H1 (cell line): Measurements from ENCODE around the gene ZNF654. TPM values are rescaled to one million over a fixed set of nuclear protein-coding genes. Genes with fewer than 3 reads are reported as not detected.
"Not testable (repeated sequence)": the region's sequence is repeated elsewhere in the genome, so short reads cannot be mapped to it uniquely, and the experiment has no call there.

Experiments used
- CTCF ChIA-PET: fragments of 300-600 bp; sonication (Branson Sonifier 250); formaldehyde crosslinking; loops from one replicate; lab custom pipeline; 2021; ENCODE audit not compliant: partially characterized antibody; lab: Charles Lee
- POLR2A ChIA-PET: fragments of 300-600 bp; sonication (Branson Sonifier 250); formaldehyde crosslinking; loops from one replicate; lab custom pipeline; 2021; ENCODE audit warnings: inconsistent platforms; ENCODE audit not compliant: partially characterized antibody; lab: Charles Lee
- DNase-seq, 2 experiments: peaks; one replicate each; pipeline versions ENCODE4 v3.0.0 to v3.0.0-alpha.2; 2010 to 2022; ENCODE audit warnings: low spot score in 2 of 2, low read depth in 1 of 2, mixed read lengths in 1 of 2
- FAIRE-seq: peaks from 2 replicates; lab custom pipeline; 2011; peaks lifted over from hg19 to GRCh38; lab: Jason Lieb, UNC
- H2AFZ ChIP-seq: 2 replicates; pipeline ENCODE4 v1.8.1; 2012; ENCODE audit warnings: low read length, inconsistent platforms
- H2AK5ac ChIP-seq: 2 replicates; pipeline ENCODE4 v1.6.1; 2013; ENCODE audit warnings: low read depth, low read length
- H2BK120ac ChIP-seq: replicated peaks from 2 replicates; pipeline ENCODE3; 2013; ENCODE audit warnings: low read depth, low read length, inconsistent platforms
- H2BK12ac ChIP-seq: 2 replicates; pipeline ENCODE4 v1.6.1; 2013; ENCODE audit warnings: low read depth, low read length
- H2BK15ac ChIP-seq: 2 replicates; pipeline ENCODE4 v1.6.1; 2013; ENCODE audit warnings: low read length
- H2BK20ac ChIP-seq: 2 replicates; pipeline ENCODE4 v1.6.1; 2013; ENCODE audit warnings: low read length
- H2BK5ac ChIP-seq: 2 replicates; pipeline ENCODE4 v1.6.1; 2013; ENCODE audit warnings: low read depth, low read length
- H3K14ac ChIP-seq: 2 replicates; pipeline ENCODE4 v1.6.1; 2013; ENCODE audit warnings: inconsistent platforms; ENCODE audit not compliant: insufficient read length
- H3K18ac ChIP-seq: 2 replicates; pipeline ENCODE4 v1.6.1; 2013; ENCODE audit warnings: low read length; ENCODE audit errors: extremely low read depth
- H3K23ac ChIP-seq: 2 replicates; pipeline ENCODE4 v1.6.1; 2013; ENCODE audit warnings: inconsistent platforms; ENCODE audit not compliant: insufficient read length
- H3K23me2 ChIP-seq: 2 replicates; pipeline ENCODE4 v1.6.1; 2013; ENCODE audit warnings: low read depth, low read length
- H3K27ac ChIP-seq: 2 replicates; pipeline ENCODE4 v1.6.1; 2011; ENCODE audit warnings: low read depth, low read length, inconsistent platforms
- H3K27me3 ChIP-seq, 4 experiments: replicated peaks in 1 of 4; 1 replicate in 1 of 4; 2 replicates in 3 of 4; pipeline versions ENCODE4 v1.6.1 to v1.8.1; 2011 to 2013; ENCODE audit warnings: low read length in 3 of 4, mild to moderate bottlenecking in 3 of 4, inconsistent platforms in 2 of 4, mixed read lengths in 2 of 4, moderate library complexity in 1 of 4; ENCODE audit not compliant: control insufficient read depth in 3 of 4, insufficient read depth in 3 of 4; ENCODE audit errors: extremely low read depth in 1 of 4
- H3K36me3 ChIP-seq, 4 experiments: 2 replicates each; pipeline versions ENCODE4 v1.6.1 to v1.8.1; 2011 to 2013; ENCODE audit warnings: mild to moderate bottlenecking in 4 of 4, low read length in 3 of 4, moderate library complexity in 2 of 4, control low read depth in 1 of 4, inconsistent platforms in 1 of 4; ENCODE audit not compliant: insufficient read depth in 4 of 4, control insufficient read depth in 2 of 4
- H3K4ac ChIP-seq: replicated peaks from 2 replicates; pipeline ENCODE3; 2013; ENCODE audit warnings: low read length, low read depth, mixed read lengths, inconsistent platforms; ENCODE audit not compliant: insufficient read length
- H3K4me1 ChIP-seq, 4 experiments: replicated peaks in 1 of 4; 1 replicate in 1 of 4; 2 replicates in 3 of 4; pipeline versions ENCODE4 v1.6.1 to v1.8.1; 2011 to 2013; ENCODE audit warnings: low read length in 3 of 4, inconsistent platforms in 2 of 4, mixed read lengths in 1 of 4; ENCODE audit not compliant: insufficient read depth in 4 of 4, control insufficient read depth in 3 of 4
- H3K4me2 ChIP-seq, 2 experiments: 2 replicates each; pipeline versions ENCODE4 v1.6.1 to v1.8.1; 2011 to 2013; ENCODE audit warnings: low read depth in 2 of 2, low read length in 2 of 2, control low read depth in 1 of 2, inconsistent platforms in 1 of 2, mild to moderate bottlenecking in 1 of 2; ENCODE audit not compliant: insufficient read depth in 1 of 2
- H3K4me3 ChIP-seq, 4 experiments: fragments of 200-600, 300-600 bp in 1 of 4; sonication (generic), shearing (Covaris generic), sonication (Bioruptor Twin) in 1 of 4; 2 replicates each; pipeline versions ENCODE4 v1.5.1 to v1.8.1; 2011 to 2016; ENCODE audit warnings: low read length in 4 of 4, low read depth in 3 of 4, control low read depth in 2 of 4, inconsistent platforms in 2 of 4, mild to moderate bottlenecking in 2 of 4, mixed read lengths in 1 of 4, moderate library complexity in 1 of 4; ENCODE audit not compliant: insufficient read depth in 2 of 4; ENCODE audit errors: extremely low read depth in 1 of 4
- H3K56ac ChIP-seq: replicated peaks from 2 replicates; pipeline ENCODE3; 2013; ENCODE audit warnings: low read depth, mild to moderate bottlenecking, mixed read lengths, low read length, inconsistent platforms; ENCODE audit not compliant: insufficient read length
- H3K79me1 ChIP-seq: 2 replicates; pipeline ENCODE4 v1.6.1; 2013; ENCODE audit warnings: low read depth, low read length, control low read depth
- H3K79me2 ChIP-seq, 2 experiments: 2 replicates each; pipeline versions ENCODE4 v1.6.1 to v1.8.1; 2012 to 2013; ENCODE audit warnings: low read length in 2 of 2, mild to moderate bottlenecking in 2 of 2, inconsistent platforms in 1 of 2; ENCODE audit not compliant: insufficient read depth in 2 of 2, control insufficient read depth in 1 of 2
- H3K9ac ChIP-seq, 4 experiments: replicated peaks in 1 of 4; 1 replicate in 1 of 4; 2 replicates in 3 of 4; pipeline versions ENCODE4 v1.6.1 to v1.8.1; 2011 to 2013; ENCODE audit warnings: low read depth in 3 of 4, low read length in 3 of 4, control low read depth in 2 of 4, mild to moderate bottlenecking in 2 of 4, moderate library complexity in 2 of 4, inconsistent platforms in 1 of 4; ENCODE audit errors: extremely low read depth in 1 of 4
- H3K9me3 ChIP-seq, 2 experiments: 2 replicates each; pipeline versions ENCODE4 v1.6.1 to v1.8.1; 2012 to 2013; ENCODE audit warnings: mild to moderate bottlenecking in 2 of 2, moderate library complexity in 2 of 2, control low read depth in 1 of 2, inconsistent platforms in 1 of 2, low read depth in 1 of 2, low read length in 1 of 2, mixed read lengths in 1 of 2; ENCODE audit not compliant: insufficient read depth in 2 of 2
- H4K20me1 ChIP-seq, 2 experiments: replicated peaks in 1 of 2; 2 replicates each; pipeline versions ENCODE3 to v1.8.1; 2011 to 2013; ENCODE audit warnings: inconsistent platforms in 2 of 2, low read length in 2 of 2, mild to moderate bottlenecking in 1 of 2; ENCODE audit not compliant: insufficient read depth in 2 of 2, control insufficient read depth in 1 of 2
- H4K5ac ChIP-seq: 2 replicates; pipeline ENCODE4 v1.6.1; 2013; ENCODE audit warnings: low read length, low read depth, mixed read lengths, inconsistent platforms; ENCODE audit not compliant: insufficient read length
- H4K8ac ChIP-seq: 2 replicates; pipeline ENCODE4 v1.8.0; 2013; ENCODE audit warnings: mild to moderate bottlenecking, moderate library complexity, low read length, inconsistent platforms; ENCODE audit not compliant: insufficient read depth; ENCODE audit errors: extremely low read depth
- H4K91ac ChIP-seq: replicated peaks from 2 replicates; pipeline ENCODE3; 2013; ENCODE audit warnings: low read length, mixed read lengths, inconsistent platforms; ENCODE audit not compliant: insufficient read length
- WGBS, 2 experiments: shearing (Covaris generic) in 1 of 2; methylation state at CpG; one replicate each; pipeline versions ENCODE4 v1.1.6 to v1.1.7; 2013 to 2015; ENCODE audit warnings: low lambda C conversion rate in 2 of 2, mixed read lengths in 2 of 2, inconsistent platforms in 1 of 2, low coverage in 1 of 2, missing lambda C conversion rate in 1 of 2; ENCODE audit not compliant: insufficient replicate concordance in 2 of 2, insufficient coverage in 1 of 2, insufficient read length in 1 of 2; ENCODE audit errors: extremely low coverage in 1 of 2, missing lambda C conversion rate in 1 of 2; 5-methylcytosine and 5-hydroxymethylcytosine counted together
- polyA plus RNA-seq, 7 experiments: library from polyadenylated mRNA; depleted of rRNA in 3 of 7; stranded (reverse) in 5 of 7; unstranded in 2 of 7; fragments of >200 nt in 5 of 7; fragments of 200-250 nt in 2 of 7; gene quantifications; 1 replicate in 5 of 7; 2 replicates in 1 of 7; 4 replicates in 1 of 7; pipeline versions ENCODE4 v1.2.1 to v1.2.3, GENCODE V29; 2011 to 2013; ENCODE audit warnings: missing spikeins in 2 of 7, mixed read lengths in 2 of 7
- total RNA-seq: library from RNA; stranded (reverse); fragmentation: NEBNext Ultra II Directional; extraction: Animal tissue kit (Norgen Biotek cat#: 25700); gene quantifications from 2 replicates; pipeline ENCODE4 v1.2.1, GENCODE V29; 2021

ZNF654 gene
- total and polyA plus RNA-seq, 2 of the 8 experiments (the other 6 are each of a cell fraction or from before 2014, with no cell fraction given), result 0.47 to 5.3 TPM

GRCh38 chr3:88118603-88119002 is 59.5 kb downstream of the ZNF654 start:
- 94% methylated on average over 1 of the region's 2 CpGs; no CpG with 5 or more reads in 1 of the 2 experiments for WGBS, 2 experiments
- H4K5ac ChIP-seq, H3K56ac ChIP-seq, H3K79me1 ChIP-seq, H3K36me3 ChIP-seq, H2BK12ac ChIP-seq, H3K27me3 ChIP-seq, H2AFZ ChIP-seq, H3K18ac ChIP-seq, H2BK5ac ChIP-seq, H4K8ac ChIP-seq, H3K9me3 ChIP-seq, H3K27ac ChIP-seq, FAIRE-seq, H3K4me1 ChIP-seq, H3K9ac ChIP-seq, H2BK20ac ChIP-seq, H3K23ac ChIP-seq, POLR2A ChIA-PET, H2BK120ac ChIP-seq, H3K4ac ChIP-seq, H4K20me1 ChIP-seq, CTCF ChIA-PET, H3K4me2 ChIP-seq, H3K79me2 ChIP-seq, H3K14ac ChIP-seq, DNase-seq, H3K23me2 ChIP-seq, H4K91ac ChIP-seq, H2AK5ac ChIP-seq, H3K4me3 ChIP-seq, H2BK15ac ChIP-seq: not testable (repeated sequence)
